Stimulated activated CD4-positive, alpha-beta T cell treated with anti-CD3 and anti-CD28 coated beads, Interleukin-1b, Interleukin-23, amount 100 ng/mL, for 4 hours (primary cell): ENCODE measurements around the gene ZGRF1.
"Not testable (repeated sequence)": the region's sequence is repeated elsewhere in the genome, so short reads cannot be mapped to it uniquely, and the experiment has no call there.

Source experiments
- DNase-seq, 2 donors: peaks; one replicate each; pipeline ENCODE4 v3.0.0-alpha.2; 2020; ENCODE audit warnings: low read depth in 2 of 2

Gene ZGRF1

GRCh38 chr4:112515198-112516065 lies 121.3 kb downstream of the ZGRF1 start:
- DNase-seq = no peak

- DNase-seq = no peak
These were observed 122.0 kb downstream of the ZGRF1 start for GRCh38 chr4:112514647-112515197.

- no peak for DNase-seq
These were observed 122.6 kb downstream of the ZGRF1 start for GRCh38 chr4:112513971-112514646.

GRCh38 chr4:112511803-112512118 lies 124.9 kb downstream of the ZGRF1 start:
- DNase-seq = no peak

GRCh38 chr4:112511093-112511802 lies 125.5 kb downstream of the ZGRF1 start:
- DNase-seq = no peak

GRCh38 chr4:112510291-112511092 lies 126.2 kb downstream of the ZGRF1 start:
- no peak for DNase-seq

GRCh38 chr4:112509243-112510141 lies 127.2 kb downstream of the ZGRF1 start:
- DNase-seq = no peak

- no peak for DNase-seq
These were observed 128.4 kb downstream of the ZGRF1 start for GRCh38 chr4:112508356-112508755.

- no peak for DNase-seq
These were observed 131.9 kb downstream of the ZGRF1 start for GRCh38 chr4:112504807-112505206.

GRCh38 chr4:112502871-112503270 lies 133.8 kb downstream of the ZGRF1 start:
- DNase-seq = no peak

- no peak for DNase-seq
These were observed 144.4 kb downstream of the ZGRF1 start for GRCh38 chr4:112492321-112492720.

- DNase-seq = not testable (repeated sequence)
These were observed 145.9 kb downstream of the ZGRF1 start for GRCh38 chr4:112490808-112491207.
